NCI-H82 treated with DMSO at 0.1 percent for 48 hours (cell line): ENCODE results near the gene ATP5F1D.

Experiments used
- DNase-seq: peaks from one replicate; lab custom pipeline; 2025; ENCODE audit not compliant: unreplicated experiment; lab: John Stamatoyannopoulos, UW

The ATP5F1D gene

GRCh38 chr19:1291761-1292418 is 50.3 kb downstream of the ATP5F1D start:
- no peak for DNase-seq

- no peak for DNase-seq
Measured at GRCh38 chr19:1292419-1293151, 51.0 kb downstream of the ATP5F1D start.

GRCh38 chr19:1293782-1294604 is 52.4 kb downstream of the ATP5F1D start:
- no peak for DNase-seq
